ENCODE data around the gene BMPR1A. TPM values are rescaled to one million over a fixed set of nuclear protein-coding genes. Genes with fewer than 3 reads are reported as not detected.

BMPR1A gene
- total RNA-seq, 4 donors from 2014 or later, result 5.2 to 40.2 (median 26.0) TPM

GRCh38 chr10:86758189-86759072 lies 2.0 kb downstream of the BMPR1A start:
- peaks cover 0 to 52% (median 0%) of the 10 kb centered on the region in 4 donors for H3K27me3 ChIP-seq
- intact Hi-C loops (cut with DNase I), result no loop called here
- 24 to 25% methylated on average over 9 of the region's 9 CpGs for WGBS, 2 donors
- TF ChIP-seq CTCF (IDR thresholded peaks at IDR 0.05) (no peak), POLR2A (IDR thresholded peaks at IDR 0.05) (no peak)
- H3K4me3 ChIP-seq, result peak overlapping the region; percentile 86 to 98 (median 90)
- no peaks in the 10 kb centered on the region for H3K9me3 ChIP-seq
- peaks cover 5 to 79% (median 15%) of the 10 kb centered on the region in 3 donors for H3K4me1 ChIP-seq
- no peaks in the 10 kb centered on the region for H3K36me3 ChIP-seq
- H3K27ac ChIP-seq, result peak overlapping the region in 3 of 4 donors; percentile 93 to 98 (median 97)
- no peak for DNase-seq

GRCh38 chr10:86759073-86759672 lies 2.8 kb downstream of the BMPR1A start:
- Histone ChIP-seq H3K36me3 (no peaks in the 10 kb centered on the region), H3K4me3 (peak overlapping the region in 3 of 4 donors; percentile 87 to 98 (median 93)), H3K27me3 (peaks cover 0 to 45% (median 0%) of the 10 kb centered on the region in 4 donors), H3K27ac (peak overlapping the region in 2 of 4 donors; percentile 93 to 97), H3K9me3 (no peaks in the 10 kb centered on the region), H3K4me1 (peaks cover 5 to 72% (median 11%) of the 10 kb centered on the region in 3 donors)
- DNase-seq, result no peak
- WGBS, 2 donors, result 32 to 35% methylated on average over 3 of the region's 3 CpGs
- intact Hi-C loops (cut with DNase I), result no loop called here
- TF ChIP-seq CTCF (IDR thresholded peaks at IDR 0.05) (no peak), POLR2A (IDR thresholded peaks at IDR 0.05) (no peak)

- Histone ChIP-seq H3K4me1 (peaks cover 0 to 54% (median 6%) of the 10 kb centered on the region in 3 donors), H3K27ac (no peak overlapping the region), H3K36me3 (no peaks in the 10 kb centered on the region), H3K4me3 (no peak overlapping the region), H3K27me3 (peaks cover 0 to 21% (median 0%) of the 10 kb centered on the region in 4 donors), H3K9me3 (no peaks in the 10 kb centered on the region)
- intact Hi-C loops (cut with DNase I), result no loop called here
- no peak for DNase-seq
- TF ChIP-seq POLR2A (IDR thresholded peaks at IDR 0.05) (no peak), CTCF (IDR thresholded peaks at IDR 0.05) (no peak)
- WGBS, 2 donors, result 77 to 79% methylated on average over 5 of the region's 5 CpGs
Observed at GRCh38 chr10:86763404-86763803, 7.0 kb downstream of the BMPR1A start.

GRCh38 chr10:86765548-86765947 lies 9.1 kb downstream of the BMPR1A start:
- WGBS, 2 donors, result 72 to 75% methylated on average over 2 of the region's 2 CpGs
- no peak for DNase-seq
- intact Hi-C loops (cut with DNase I), result no loop called here
- H3K4me3 ChIP-seq, result no peak overlapping the region
- H3K36me3 ChIP-seq, result no peaks in the 10 kb centered on the region
- no peaks in the 10 kb centered on the region for H3K9me3 ChIP-seq
- H3K4me1 ChIP-seq, result peaks cover 0 to 57% (median 13%) of the 10 kb centered on the region in 3 donors
- peaks cover 0 to 17% (median 0%) of the 10 kb centered on the region in 4 donors for H3K27me3 ChIP-seq
- no peak overlapping the region for H3K27ac ChIP-seq
- no peak for TF ChIP-seq POLR2A (IDR thresholded peaks at IDR 0.05)
- no peak for TF ChIP-seq CTCF (IDR thresholded peaks at IDR 0.05)

Measured in esophagus squamous epithelium (tissue), 5 donors.